ENCODE results near the gene NR4A2. TPM values are rescaled to one million over a fixed set of nuclear protein-coding genes. Genes with fewer than 3 reads are reported as not detected.
A peak's percentile ranks its signal among the peaks of the same experiment; 100 is the strongest.

NR4A2 gene
- polyA plus RNA-seq, 1 of the 3 experiments (the other 2 are of a cell fraction): 16.2 TPM

GRCh38 chr2:156329927-156330726 lies 2.4 kb downstream of the NR4A2 start (continued):
- TF ChIP-seq TAF1 (IDR thresholded peaks at IDR 0.05; ENCODE audit: borderline replicate concordance, low read depth, low read length) (no peak), RCOR1 (IDR thresholded peaks at IDR 0.05; ENCODE audit: low read length) (no peak), SIN3A (IDR thresholded peaks at IDR 0.05; ENCODE audit: borderline replicate concordance, low read depth, low read length) (no peak), PBX3 (IDR thresholded peaks at IDR 0.05) (no peak)

GRCh38 chr2:156329031-156329926 lies 3.2 kb downstream of the NR4A2 start:
- H3K9me3 ChIP-seq: no peaks in the 10 kb centered on the region
- no peaks in the 10 kb centered on the region for H3K79me2 ChIP-seq (ENCODE audit: insufficient read depth)
- H3K4me3 ChIP-seq (ENCODE audit: low read depth in 2 of 2, low read length in 1 of 2): no peak overlapping the region
- peaks cover 7% of the 10 kb centered on the region for H3F3A ChIP-seq (replicated peaks; ENCODE audit: insufficient read depth)
- peak; percentile 27 for DNase-seq
- POLR2A ChIA-PET: no interaction called here
- H3K4me1 ChIP-seq (ENCODE audit: control insufficient read depth in 1 of 2, insufficient read depth in 2 of 2, low read depth in 1 of 2, low read length in 1 of 2): peaks cover 0 to 15% of the 10 kb centered on the region in 2 experiments; a peak in 1 of 4 replicates
- H3K9me2 ChIP-seq: no peaks in the 10 kb centered on the region
- H3K9ac ChIP-seq: no peak overlapping the region
- H4K20me1 ChIP-seq (ENCODE audit: insufficient read depth): no peaks in the 10 kb centered on the region
- H3K4me2 ChIP-seq: no peak overlapping the region
- no peaks in the 10 kb centered on the region for H3K36me3 ChIP-seq (replicated peaks in 1 of 2; ENCODE audit: control insufficient read depth in 1 of 2, insufficient read depth in 2 of 2, low read length in 1 of 2)
- H3K27me3 ChIP-seq (ENCODE audit: insufficient read depth): peaks cover 57% of the 10 kb centered on the region
- no peak overlapping the region for H2AFZ ChIP-seq (ENCODE audit: low read depth)
- CTCF ChIA-PET: no interaction called here
- H3K27ac ChIP-seq (ENCODE audit: low read depth in 2 of 2, low read length in 1 of 2): no peak overlapping the region
- WGBS (ENCODE audit: low lambda C conversion rate): 32% methylated on average over 46 of the region's 64 CpGs
- no peak for TF ChIP-seq FOXM1 (IDR thresholded peaks at IDR 0.05; ENCODE audit: low read depth)
- TF ChIP-seq ELF1 (IDR thresholded peaks at IDR 0.05): no peak
- no peak for TF ChIP-seq FOXJ3 (CRISPR knock-in tag; IDR thresholded peaks at IDR 0.05)

- Histone ChIP-seq H3K27me3 (ENCODE audit: insufficient read depth) (peaks cover 65% of the 10 kb centered on the region), H3K9ac (no peak overlapping the region), H3K27ac (ENCODE audit: low read depth in 2 of 2, low read length in 1 of 2) (no peak overlapping the region), H3K4me1 (ENCODE audit: control insufficient read depth in 1 of 2, insufficient read depth in 2 of 2, low read depth in 1 of 2, low read length in 1 of 2) (peaks cover 0 to 4% of the 10 kb centered on the region in 2 experiments; a peak in 1 of 4 replicates), H3K9me3 (no peaks in the 10 kb centered on the region), H4K20me1 (ENCODE audit: insufficient read depth) (no peaks in the 10 kb centered on the region), H3K79me2 (ENCODE audit: insufficient read depth) (no peaks in the 10 kb centered on the region), H3K4me3 (ENCODE audit: low read depth in 2 of 2, low read length in 1 of 2) (no peak overlapping the region), H3K4me2 (no peak overlapping the region), H2AFZ (ENCODE audit: low read depth) (no peak overlapping the region), H3K36me3 (replicated peaks in 1 of 2; ENCODE audit: control insufficient read depth in 1 of 2, insufficient read depth in 2 of 2, low read length in 1 of 2) (no peaks in the 10 kb centered on the region), H3F3A (replicated peaks; ENCODE audit: insufficient read depth) (peaks cover 7% of the 10 kb centered on the region), H3K9me2 (no peaks in the 10 kb centered on the region)
- ChIA-PET CTCF (interaction anchor here (1.3 kb wide), 1 partner anchor 262 kb away, joined by 4 read pairs; no protein-coding TSS in a partner anchor), POLR2A (no interaction called here)
- no peak for TF ChIP-seq ELF1 (IDR thresholded peaks at IDR 0.05)
- TF ChIP-seq MAX (IDR thresholded peaks at IDR 0.05; ENCODE audit: low read depth): no peak
- no peak for TF ChIP-seq TAF1 (IDR thresholded peaks at IDR 0.05; ENCODE audit: borderline replicate concordance, low read depth, low read length)
- peak; percentile 33 for DNase-seq
- WGBS (ENCODE audit: low lambda C conversion rate): 56% methylated on average over 28 of the region's 38 CpGs
These were observed 4.5 kb downstream of the NR4A2 start for GRCh38 chr2:156327835-156328695.
